ENCODE data around the gene MROH8.
"Not testable (repeated sequence)": the region's sequence is repeated elsewhere in the genome, so short reads cannot be mapped to it uniquely, and the experiment has no call there.

The MROH8 gene

DNA sequence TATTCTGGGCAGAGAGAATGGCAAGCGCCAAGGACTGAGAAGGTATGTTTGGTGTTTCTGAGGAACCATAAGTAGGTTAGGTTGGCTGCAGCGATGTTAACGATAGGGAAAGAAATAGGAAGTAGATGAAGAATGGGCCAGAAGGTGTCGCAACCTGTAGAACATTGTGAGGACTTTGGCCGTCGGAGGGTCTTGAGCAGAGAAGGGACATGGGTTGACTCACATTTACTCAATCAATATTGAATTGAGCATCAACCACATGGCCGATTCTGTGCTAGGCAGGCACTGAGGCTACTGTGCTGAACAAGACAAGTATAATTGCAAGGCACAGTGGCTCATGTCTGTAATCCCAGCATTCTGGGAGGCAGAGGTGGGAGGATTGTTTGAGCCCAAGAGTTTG is 27.1 kb downstream of the MROH8 start:
- DNase-seq = no peak

DNA sequence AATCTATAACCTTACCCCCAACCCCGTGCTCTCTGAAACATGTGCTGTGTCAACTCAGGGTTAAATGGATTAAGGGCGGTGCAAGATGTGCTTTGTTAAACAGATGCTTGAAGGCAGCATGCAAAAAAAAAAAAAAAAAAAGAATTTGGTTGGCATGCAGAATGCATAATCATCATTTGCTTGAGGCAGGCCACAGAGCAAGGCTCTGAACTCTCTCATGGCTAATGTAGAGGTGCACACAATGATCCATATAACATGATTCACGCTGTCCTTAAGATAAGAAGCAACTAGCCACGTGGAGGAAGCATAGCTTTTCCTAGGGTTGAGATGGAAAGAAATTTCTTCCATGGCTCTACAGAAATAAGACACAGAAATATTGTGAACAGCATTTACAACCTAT is 27.8 kb downstream of the MROH8 start:
- DNase-seq = no peak

DNA sequence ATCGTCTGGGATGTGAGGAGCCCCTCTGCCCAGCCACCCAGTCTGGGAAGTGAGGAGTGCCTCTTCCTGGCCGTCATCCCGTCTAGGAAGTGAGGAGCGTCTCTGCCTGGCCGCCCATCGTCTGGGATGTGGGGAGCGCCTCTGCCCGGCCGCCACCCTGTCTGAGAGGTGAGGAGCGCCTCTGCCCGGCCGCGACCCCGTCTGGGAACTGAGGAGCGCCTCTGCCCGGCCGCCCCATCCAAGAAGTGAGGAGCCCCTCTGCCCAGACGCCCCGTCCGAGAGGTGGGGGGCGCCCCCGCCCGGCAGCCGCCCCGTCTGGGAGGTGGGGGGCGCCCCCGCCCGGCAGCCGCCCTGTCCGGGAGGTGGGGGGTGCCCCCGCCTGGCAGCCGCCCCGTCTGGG is 28.5 kb downstream of the MROH8 start:
- DNase-seq = not testable (repeated sequence)

DNA sequence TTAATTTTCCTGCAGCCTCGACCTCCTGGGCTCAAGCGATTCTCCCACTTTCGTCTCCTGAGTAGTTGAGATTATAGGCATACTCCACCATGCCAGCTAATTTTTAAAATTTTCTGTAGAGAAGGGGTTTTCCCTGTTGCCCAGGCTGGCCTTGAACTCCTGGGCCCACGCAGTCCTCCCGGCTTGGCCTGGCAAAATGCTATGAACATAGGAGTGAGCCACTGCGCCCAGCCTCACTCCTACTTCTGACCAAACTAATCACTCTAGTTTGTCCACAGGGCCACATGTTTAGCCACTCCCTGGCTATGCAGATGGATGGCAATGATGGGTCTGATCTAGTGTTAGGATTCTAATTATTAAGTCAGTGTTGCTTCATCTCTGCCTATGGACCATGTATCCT is 32.1 kb downstream of the MROH8 start:
- DNase-seq = no peak

DNA sequence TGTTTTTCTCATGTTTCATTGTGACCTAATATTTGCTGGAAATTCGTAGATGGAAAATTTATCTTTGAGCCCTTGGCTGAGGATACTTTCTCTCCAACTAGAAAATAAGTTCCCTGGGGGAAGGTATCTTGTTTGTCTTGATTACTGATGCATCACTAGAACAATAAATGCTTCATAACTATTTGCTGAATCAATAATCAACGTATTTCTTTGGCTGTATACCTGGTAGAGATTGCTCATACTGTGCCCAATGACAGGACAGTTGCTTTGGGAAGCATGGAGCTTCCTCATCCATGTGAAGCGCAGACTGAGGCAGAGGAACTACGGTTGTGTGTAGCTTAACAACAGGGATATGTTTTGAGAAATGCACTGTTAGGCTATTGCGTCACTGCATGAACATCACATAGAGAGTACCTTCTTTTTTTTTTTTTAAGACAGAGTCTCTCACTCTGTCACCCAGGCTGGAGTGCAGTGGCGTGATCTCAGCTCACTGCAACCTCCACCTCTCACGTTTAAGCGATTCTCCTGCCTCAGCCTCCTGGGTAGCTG is 34.4 kb downstream of the MROH8 start:
- DNase-seq = no peak

DNA sequence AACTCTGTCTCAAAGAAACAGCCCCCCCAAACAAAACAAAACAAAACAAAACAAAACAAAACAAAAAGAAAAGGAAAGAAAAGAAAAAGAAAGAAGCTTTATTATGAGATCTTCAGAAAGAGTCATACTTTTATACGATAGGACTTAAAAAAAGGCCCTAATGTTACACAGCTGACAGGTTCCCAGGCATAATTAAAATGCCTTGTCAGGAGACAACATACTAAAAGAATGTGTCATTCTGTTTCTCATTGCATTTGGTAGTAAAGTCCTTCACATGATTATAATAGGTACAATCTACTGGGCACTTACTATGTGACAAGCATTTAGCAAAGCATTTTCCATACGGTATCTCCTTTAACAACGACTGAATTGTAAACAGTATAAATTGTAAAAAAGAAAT is 36.6 kb downstream of the MROH8 start:
- no peak for DNase-seq

DNA sequence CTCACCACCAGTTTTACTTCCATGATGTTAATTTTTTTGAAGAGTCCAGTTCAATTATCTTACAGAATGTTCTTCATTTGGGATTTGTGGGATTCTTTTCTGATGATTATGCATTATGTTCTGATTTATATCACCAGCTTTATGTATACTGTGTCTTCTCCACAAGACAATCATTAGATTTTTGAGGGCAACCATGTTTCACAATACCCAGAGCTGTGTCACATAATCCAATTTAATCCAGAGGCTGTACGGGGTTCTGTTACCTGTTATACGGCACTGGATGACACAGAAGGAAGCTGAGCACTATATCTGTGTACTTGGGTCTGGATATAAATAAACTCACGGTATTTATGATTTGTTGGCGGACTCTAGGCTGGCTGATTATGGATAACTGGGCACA is 41.8 kb downstream of the MROH8 start:
- DNase-seq = no peak

DNA sequence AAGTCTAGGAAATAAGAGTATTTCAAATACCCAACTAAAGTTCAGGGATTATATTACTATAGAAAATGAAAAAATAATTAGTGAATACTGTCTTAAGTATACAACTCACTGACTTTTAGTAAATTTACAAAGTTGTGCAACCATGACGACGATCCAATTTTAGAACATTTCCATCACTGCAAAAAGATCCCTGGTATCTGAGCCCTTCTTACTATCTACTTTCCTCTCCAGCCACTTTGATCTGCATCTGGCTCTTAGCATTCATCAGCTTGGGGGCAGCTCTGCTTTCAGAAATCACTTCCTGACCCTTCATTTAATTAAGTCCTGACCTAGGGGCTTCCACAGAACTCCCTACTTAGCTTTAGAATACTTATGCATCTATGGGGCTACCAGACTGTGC is 45.4 kb downstream of the MROH8 start:
- DNase-seq = no peak

DNA sequence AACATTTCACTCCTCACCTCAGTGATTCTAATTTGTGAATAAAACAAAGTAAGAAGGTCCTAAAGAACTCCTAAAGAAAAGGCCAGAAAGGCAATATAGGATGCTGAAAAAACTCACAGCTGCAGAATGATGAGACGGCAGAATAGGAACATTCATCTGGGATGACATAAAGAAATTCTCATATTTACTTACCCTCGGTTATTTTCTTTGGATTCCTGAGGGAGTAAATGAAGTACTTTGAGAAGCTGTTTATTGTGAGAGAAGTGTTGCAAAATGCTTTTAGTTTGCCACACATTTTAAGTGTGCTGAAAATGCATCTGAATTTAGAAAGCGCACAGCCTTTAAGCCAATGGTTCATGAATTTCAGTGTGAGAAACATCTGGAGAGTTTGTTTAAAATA is 47.9 kb downstream of the MROH8 start:
- DNase-seq = no peak

DNA sequence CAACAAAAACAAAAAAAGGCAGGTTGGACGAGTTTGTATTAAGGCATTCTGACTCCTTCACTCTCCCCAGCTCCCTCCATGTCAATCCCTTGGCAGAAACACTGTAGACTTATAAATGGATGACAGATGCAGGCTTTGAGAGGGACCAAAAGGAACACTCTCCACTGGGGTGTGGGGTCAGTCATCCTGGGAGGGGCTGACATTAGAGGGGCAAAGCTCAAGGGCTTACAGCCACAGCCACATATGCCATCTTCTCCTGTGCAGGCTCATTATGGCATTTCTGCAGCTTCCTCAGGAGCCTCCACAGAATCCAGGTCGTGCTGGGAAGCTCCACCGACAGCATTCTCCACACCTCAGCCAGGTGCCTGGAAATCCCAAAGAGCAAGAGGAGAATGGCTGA is 50.5 kb downstream of the MROH8 start:
- DNase-seq = no peak

DNA sequence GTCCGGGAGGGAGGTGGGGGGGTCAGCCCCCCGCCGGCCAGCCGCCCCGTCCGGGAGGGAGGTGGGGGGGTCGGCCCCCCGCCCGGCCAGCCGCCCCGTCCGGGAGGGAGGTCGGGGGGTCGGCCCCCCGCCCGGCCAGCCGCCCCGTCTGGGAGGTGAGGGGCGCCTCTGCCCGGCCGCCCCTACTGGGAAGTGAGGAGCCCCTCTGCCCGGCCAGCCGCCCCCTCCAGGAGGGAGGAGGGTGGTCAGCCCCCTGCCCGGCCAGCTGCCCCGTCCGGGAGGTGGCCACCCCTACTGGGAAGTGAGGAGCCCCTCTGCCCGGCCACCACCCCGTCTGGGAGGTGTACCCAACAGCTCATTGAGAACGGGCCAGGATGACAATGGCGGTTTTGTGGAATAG is 53.1 kb downstream of the MROH8 start:
- not testable (repeated sequence) for DNase-seq

DNA sequence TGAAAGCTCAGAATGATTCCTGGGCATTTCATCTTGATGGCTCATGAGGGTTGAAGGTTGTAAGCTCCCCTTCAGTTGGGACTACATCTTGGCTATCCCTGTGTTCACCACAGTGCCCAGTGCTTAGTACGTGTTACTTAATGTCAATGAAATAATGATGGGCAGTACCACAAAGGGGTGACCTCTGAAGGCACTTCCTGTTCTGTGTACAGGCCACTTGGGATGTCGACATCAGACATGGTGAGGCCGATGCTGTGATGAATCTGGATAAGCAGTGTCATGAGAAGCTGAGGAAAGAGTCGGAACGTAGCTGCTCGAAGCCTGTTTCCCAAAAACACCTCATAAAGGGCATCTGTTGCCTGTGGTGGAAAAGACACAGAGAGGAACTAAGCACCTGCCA is 55.9 kb downstream of the MROH8 start:
- no peak for DNase-seq

DNA sequence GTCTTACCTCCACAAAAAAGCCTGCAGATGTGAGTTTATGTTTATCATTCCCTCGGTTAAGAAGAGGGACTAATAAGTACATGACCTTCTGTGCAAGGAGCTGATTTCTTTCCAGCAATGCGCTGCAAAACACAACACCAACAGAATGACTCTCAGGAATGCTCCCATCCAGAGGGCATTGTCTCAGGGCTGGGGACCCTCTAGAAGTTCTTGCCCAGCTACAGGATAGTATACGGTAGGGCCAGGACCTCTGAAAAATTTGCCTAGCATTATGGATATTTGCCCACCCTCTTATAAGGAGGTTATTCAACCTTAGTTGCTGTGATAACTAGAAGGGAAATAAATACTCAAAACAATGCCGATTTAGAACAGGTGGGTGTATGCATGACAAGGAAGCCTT is 58.9 kb downstream of the MROH8 start:
- no peak for DNase-seq

DNA sequence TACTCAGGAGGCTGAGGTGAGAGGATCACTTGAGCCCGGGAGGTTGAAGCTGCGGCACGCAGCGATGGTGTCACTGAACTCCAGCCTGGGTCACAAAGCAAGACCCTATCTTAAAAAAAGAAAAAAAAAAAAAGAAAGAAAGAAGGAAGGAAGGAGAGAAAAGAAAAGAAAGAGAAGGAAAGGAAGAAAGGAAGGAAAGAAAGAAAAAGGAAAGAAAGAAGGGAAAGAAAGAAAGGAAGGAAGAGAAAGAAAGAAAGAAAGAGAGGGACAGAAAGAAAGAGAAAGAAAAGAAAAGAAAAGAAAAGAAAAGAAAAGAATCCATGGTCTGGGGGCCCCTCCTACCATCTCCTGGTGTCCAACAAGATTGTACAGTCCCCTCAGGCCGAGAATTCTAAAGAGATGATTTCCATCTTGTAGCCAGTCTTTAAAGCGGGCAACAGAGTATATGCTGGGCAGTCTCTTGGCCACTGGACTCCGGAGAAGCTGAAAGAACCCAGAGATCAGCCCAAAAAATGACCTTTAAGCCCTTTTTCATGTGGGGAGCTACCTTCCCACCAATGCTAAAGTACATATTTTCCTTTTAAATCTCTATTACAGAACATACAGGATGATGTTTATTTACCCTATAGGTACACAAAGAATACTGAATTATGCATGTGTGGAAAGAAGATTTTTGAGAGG is 59.9 kb downstream of the MROH8 start:
- no peak for DNase-seq

DNA sequence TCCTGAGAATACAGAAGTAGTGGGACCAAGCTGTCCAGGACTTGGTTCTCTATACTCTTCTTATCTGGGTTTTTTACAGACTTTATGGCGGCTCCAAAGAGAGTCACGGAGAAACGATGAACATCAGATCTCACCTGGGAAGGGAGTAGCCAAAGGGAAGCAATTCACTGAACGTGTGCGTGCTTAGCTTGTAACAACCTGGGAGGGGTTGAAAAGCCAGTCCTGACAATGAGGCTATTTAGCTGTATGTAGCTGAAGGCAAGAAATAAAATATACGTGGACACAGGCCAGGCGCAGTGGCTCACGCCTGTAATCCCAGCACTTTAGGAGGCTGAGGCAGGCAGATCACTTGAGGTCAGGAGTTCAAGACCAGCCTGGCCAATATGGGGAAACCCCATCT is 65.3 kb downstream of the MROH8 start:
- DNase-seq = no peak

DNA sequence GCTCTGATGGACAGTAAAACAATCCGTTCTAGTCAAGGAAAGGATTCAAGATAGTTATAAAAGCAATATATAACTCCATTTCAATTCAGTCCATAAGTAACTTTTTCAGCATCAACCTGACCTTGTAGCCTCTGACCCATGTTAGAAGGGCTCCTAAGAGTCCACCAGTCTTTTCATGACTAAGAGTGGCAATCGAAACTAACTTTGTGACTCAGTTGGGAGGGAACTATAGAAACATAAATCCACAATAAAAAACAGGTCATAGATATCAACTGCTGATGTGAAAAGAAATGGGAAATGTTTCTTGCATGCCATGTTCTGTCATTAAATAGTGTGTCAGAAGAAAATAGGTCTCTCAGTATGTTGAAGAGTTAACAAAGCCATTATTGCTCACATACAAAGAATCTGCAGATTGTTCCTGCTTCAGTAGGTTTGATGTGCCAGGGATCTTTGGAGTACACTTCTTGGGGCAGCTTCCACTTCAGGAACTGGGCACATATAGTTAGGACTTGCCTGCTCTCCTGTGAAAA is 67.4 kb downstream of the MROH8 start:
- no peak for DNase-seq

DNA sequence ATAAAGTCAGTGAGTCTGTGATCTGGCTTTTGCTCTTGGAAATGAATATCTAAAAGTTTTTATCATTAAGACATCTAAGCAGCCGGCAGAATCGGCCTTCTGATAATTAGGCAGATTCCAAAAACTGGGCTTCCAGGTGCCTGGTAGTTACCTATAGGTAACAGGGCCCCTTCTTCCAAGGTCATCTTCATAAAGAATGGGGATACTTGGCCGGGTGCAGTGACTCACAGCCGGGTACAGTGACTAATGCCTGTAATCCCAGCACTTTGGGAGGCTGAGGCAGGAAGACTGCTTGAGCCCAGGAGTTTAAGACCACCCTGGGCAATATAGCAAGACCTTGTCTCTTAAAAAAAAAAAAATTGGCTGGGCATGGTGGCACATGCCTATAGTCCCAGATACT is 70.7 kb downstream of the MROH8 start:
- DNase-seq = no peak

DNA sequence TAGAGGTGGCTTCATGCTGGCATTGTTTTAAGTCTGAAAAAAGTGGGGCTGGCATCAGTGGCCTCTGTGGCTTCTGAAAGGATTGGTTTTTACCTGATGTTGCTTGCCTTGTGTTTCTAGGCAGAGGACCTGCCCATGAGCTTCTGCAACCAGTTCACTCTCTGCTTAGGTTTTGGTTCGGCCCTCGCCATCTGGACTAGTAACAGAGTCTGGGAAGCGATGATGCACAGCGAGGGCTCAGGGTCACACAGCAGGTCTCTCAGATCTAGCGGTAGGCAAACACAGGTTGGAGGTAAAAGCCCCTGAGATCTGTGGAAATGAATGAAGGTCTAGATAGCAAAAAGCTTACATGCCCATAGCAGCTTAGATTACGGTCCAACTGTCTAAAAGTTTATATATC is 76.8 kb downstream of the MROH8 start:
- no peak for DNase-seq

DNA sequence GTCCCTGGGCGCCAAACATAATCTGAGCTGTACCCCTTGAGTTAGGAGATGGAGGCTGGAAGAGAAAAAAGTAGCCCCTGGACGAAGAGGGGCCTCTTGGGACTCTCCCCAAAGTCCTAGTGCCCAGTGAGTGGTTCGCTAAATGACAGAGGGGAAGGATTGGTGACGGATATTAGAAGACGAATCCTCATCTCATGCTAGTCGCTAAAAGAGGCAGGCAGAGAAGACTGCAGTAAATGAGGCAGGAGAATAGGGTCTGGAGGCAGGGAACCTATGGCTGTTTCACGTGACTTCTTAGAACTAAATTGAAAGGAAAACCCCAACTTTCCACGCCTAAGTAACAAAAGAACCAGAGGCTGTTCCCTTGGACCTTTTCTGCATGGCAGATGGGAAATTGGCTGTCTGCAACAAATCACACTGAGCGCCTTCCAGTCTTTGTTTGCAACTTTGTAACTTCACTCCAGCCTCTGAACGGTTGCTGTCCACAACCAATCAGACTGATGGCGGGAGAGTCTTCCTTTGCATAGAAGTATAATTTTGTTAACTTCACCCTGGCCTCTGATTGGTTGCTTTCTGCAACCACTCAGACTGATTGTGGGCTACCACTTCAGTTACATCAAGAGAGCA is 82.8 kb downstream of the MROH8 start:
- DNase-seq = no peak

DNA sequence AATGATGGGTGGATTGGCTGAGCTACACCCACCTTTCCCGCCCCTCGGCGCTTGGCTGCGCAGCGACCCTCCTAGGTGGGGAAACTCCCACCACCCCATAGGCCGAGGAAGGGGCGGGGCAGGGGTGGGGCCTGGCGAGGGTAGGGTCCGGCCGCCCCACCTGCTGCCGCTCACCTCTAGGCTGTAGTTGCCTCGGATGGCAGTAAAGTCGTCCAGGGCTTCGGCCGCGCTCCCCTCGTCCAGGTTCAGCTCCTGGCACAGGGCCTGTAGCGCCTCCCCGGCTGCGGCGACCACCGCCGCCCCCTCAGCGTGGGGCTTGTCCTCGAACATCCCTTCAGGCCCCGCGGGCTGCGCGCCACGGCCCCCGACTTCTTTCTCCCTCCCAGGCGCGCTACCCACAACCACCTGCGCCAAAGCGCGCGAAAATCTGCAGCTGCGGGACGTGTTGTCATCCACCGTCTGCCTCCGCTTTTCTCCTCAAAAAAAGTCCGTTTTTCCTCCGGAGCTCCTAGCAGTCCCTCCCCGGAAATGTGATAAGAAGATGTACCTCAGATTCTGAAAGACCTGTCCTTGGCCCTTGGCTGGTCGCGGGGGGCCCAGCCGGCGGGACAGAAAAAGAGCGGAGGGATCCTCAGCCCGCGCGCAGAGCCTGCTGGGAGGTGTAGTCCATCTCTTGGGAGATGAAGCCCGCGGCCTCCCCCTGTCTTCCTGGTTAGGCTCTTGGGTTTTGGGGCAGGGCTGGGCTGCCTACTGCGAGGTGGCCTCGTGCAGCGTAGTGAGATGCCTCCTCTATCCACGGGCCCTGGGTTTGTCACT is 83.5 kb downstream of the MROH8 start, which contains the start of gene RBL1:
RBL1 (minus strand) TSS at position 399 of the 816 bp plus-strand sequence; CDS start at position 330, 69 bp downstream.
- DNase-seq = peak; percentile 88

DNA sequence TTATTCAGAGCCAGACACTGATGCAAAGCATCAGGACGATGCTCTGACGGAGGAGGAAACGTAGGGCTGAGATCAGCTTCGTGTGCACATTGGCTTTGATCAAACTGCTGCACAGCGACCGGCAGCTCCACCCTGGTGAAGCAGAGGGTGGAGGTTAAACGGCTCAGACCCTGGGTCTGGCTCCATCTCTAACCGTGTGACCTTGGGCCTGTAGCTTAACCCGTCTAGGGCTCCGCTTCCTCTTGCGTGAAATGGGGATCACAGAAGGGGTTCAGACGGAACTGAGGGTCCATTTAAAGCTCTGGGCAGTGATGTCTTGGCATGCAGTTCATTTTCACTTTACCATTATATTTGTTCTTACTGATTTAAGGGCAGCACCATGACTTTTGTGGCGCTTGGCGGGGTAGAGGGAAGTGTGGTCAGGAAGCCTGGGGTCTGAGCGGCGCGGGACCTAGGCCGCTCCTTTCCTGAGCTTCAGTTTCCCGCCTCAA is 84.2 kb downstream of the MROH8 start:
- DNase-seq = no peak

DNA sequence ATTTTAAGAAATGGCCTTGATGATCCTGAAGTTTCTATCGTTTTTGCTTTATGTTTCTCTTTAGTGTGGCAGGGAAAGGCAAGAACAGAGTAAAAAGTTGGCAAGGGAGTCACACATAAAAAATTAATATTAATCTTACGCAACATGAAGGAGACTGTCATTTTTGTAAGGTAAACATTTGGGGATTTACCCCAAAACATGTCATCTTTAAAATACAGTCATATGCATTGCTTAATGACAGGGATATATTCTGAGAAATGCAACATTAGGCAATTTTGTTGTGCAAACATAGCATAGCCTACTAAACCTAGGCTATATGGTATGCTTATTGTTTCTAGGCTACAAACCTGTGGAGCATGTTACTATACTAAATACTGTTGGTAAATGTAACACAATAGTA is 88.9 kb downstream of the MROH8 start:
- no peak for DNase-seq

DNA sequence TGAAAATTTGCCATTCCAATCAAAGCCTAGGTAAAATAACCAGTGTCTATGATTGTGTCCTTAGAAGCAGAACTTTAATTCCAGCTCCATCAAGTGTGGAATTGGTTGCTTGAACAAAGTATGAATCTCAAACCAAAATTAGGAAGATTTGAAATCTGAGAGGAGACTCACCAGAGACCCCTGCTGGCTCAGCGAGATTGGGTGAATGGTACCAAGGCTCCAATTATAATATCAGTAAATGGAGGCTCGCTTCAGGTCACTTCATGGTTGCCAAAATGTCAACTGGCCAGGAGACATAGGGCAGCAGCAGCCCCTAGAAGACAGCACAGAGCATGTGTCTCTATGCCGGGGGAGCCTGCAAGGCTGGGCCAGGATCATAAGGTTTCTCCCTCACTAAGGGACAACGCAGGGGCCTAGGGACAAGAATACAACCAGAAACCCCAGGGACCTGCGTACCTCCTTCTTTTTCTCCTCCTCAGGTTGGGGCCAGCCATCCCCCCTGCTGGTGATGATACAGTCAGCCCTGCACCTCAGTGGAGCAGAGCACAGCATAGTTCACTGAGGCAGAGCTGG is 97.5 kb downstream of the MROH8 start:
- DNase-seq = no peak
